GM19043 (cell line): ENCODE results near the gene GNPDA1.
A peak's percentile ranks its signal among the peaks of the same experiment; 100 is the strongest.

Experiments used
- ATAC-seq: cut with Tn5 transposase; IDR thresholded peaks from one replicate; pipeline ENCODE4 v1.9.1; 2021; ENCODE audit warnings: low read depth; ENCODE audit not compliant: unreplicated experiment

GNPDA1 gene

GRCh38 chr5:141960018-141960417 lies 52.8 kb downstream of the GNPDA1 start:
- ATAC-seq, result no peak

- no peak for ATAC-seq
Measured at GRCh38 chr5:141958546-141959172, 54.2 kb downstream of the GNPDA1 start.

DNA sequence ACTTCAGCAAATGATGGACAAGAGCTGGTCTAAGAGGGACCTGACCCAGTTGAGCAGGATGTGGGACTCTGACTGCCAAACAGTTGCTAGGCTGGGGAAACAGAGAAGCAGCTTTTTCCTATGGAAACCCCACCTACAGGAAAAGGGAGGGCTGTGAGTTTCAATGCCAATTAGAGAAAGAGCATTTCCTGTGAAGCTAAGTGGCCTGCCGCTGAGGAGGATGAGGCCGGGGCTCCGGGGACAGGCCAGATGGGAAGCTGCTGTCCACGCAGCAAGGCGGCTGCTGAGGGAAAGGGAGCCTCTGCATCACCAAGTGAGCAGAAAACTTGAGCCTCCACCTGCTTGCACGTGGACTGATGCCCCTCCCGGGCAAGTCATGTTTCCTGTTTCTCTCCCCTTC lies 54.7 kb downstream of the GNPDA1 start, which contains the start of gene PCDH12:
PCDH12 (minus strand) TSS at position 90 of the 400 bp plus-strand sequence. CDS start 351 bp downstream, outside the sequence.
- ATAC-seq, result no peak

GRCh38 chr5:141957367-141957996 lies 55.3 kb downstream of the GNPDA1 start:
- no peak for ATAC-seq

DNA sequence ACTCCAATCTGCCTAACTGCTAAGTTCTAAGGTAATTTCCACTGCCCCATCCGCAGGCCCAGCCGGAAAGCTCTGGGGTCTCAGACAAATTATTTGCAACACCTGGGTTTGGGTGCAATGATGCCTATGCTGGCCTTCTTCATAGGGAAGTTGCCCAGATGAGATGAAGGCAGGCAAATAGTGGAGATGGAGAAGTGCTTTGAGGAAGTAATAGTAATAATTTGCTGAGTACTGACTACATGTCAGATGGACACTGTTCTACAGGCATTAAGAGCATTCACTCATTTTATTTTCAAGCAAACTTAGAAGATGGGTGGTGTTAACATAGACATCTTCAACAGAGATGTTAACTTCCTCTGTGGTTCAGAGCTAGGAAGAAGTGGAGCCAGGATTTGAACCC lies 58.6 kb downstream of the GNPDA1 start:
- ATAC-seq, result no peak

- ATAC-seq, result no peak
Measured at GRCh38 chr5:141952020-141952419, 60.8 kb downstream of the GNPDA1 start.

DNA sequence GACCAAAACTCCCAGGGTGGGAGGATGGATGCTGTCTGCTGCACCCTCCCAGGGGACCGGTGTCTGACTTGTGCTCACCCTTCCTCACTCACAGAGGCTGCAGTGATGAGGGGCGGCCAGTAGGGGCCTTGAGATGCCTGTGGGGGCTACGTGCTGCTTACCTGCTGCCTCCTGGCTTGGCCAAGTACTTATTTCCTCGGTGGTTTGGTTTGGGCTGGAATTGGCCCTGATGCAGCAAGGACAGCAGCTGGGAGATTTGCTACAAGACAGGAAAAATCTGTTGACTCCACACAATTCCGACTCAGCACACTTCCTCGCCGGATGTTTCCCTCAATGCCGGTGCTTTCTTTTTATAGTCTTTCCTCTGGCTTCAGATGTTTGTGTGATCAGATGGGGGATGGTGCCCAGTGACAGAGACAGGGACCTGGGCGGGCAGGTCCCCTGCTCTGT lies 61.5 kb downstream of the GNPDA1 start:
- peak; percentile 84 for ATAC-seq
